ENCODE results near the gene LSAMP. TPM values are rescaled to one million over a fixed set of nuclear protein-coding genes. Genes with fewer than 3 reads are reported as not detected.
A peak's percentile ranks its signal among the peaks of the same experiment; 100 is the strongest.

Gene LSAMP
- polyA plus RNA-seq, 2 of the 4 experiments (the other 2 are of a cell fraction) = 0.12 to 0.53 TPM

GRCh38 chr3:116470605-116471197, 25.4 kb upstream of the LSAMP start:
- no peak overlapping the region for H3K4me2 ChIP-seq
- TF ChIP-seq NFE2L2 (conservative IDR thresholded peaks at IDR 0.05; ENCODE audit: low read length) (no peak), ESRRA (IDR thresholded peaks at IDR 0.05; ENCODE audit: borderline replicate concordance, low read length) (no peak), ZSCAN20 (CRISPR knock-in tag; IDR thresholded peaks at IDR 0.05) (no peak), FOSB (CRISPR knock-in tag; IDR thresholded peaks at IDR 0.05) (no peak), E2F6 (IDR thresholded peaks at IDR 0.05; ENCODE audit: borderline replicate concordance, low read depth) (no peak), CEBPB (IDR thresholded peaks at IDR 0.05) (no peak), BHLHE40 (IDR thresholded peaks at IDR 0.05; ENCODE audit: low read depth, low read length) (no peak), TP53 (CRISPR knock-in tag; IDR thresholded peaks at IDR 0.05) (no peak), SMC3 (IDR thresholded peaks at IDR 0.05) (no peak), CHD2 (IDR thresholded peaks at IDR 0.05; ENCODE audit: low read length, partially characterized antibody) (no peak)
- DNase-seq (ENCODE audit: low read depth in 1 of 2, low spot score in 1 of 2) = no peak
- ChIA-PET CTCF (no interaction called here), POLR2A (no interaction called here)
- H3K4me3 ChIP-seq = no peak overlapping the region
- no peak for ATAC-seq
- H3K27ac ChIP-seq = no peak overlapping the region
- H3K4me1 ChIP-seq = no peaks in the 10 kb centered on the region
- WGBS (ENCODE audit: missing lambda C conversion rate) = 5% methylated on average over 4 of the region's 4 CpGs
- no peaks in the 10 kb centered on the region for H3K9me3 ChIP-seq
- FAIRE-seq = no peak

GRCh38 chr3:116469546-116469945, 24.3 kb upstream of the LSAMP start:
- DNase-seq (ENCODE audit: low read depth in 1 of 2, low spot score in 1 of 2) (no peak), FAIRE-seq (no peak), ATAC-seq (no peak)
- 0% methylated on average over 3 of the region's 3 CpGs for WGBS (ENCODE audit: missing lambda C conversion rate)
- POLR2A ChIA-PET = no interaction called here
- Histone ChIP-seq H3K9me3 (no peaks in the 10 kb centered on the region), H3K4me3 (no peak overlapping the region), H3K27ac (no peak overlapping the region), H3K4me2 (no peak overlapping the region), H3K4me1 (no peaks in the 10 kb centered on the region)
- CTCF ChIA-PET = interaction anchor here (0.7 kb wide), 1 partner anchor 601 kb away, joined by 4 read pairs; no protein-coding TSS in a partner anchor
- TF ChIP-seq ESRRA (IDR thresholded peaks at IDR 0.05; ENCODE audit: borderline replicate concordance, low read length) = no peak
- peak; percentile 59 for TF ChIP-seq MAFK (IDR thresholded peaks at IDR 0.05; ENCODE audit: partially characterized antibody)
- TF ChIP-seq KDM5A (IDR thresholded peaks at IDR 0.05) = no peak

GRCh38 chr3:116464276-116464798, 19.1 kb upstream of the LSAMP start:
- POLR2A ChIA-PET = no interaction called here
- FAIRE-seq (no peak), ATAC-seq (no peak), DNase-seq (ENCODE audit: low read depth in 1 of 2, low spot score in 1 of 2) (no peak)
- TF ChIP-seq RAD21 (conservative IDR thresholded peaks at IDR 0.05 in 1 of 2, IDR thresholded peaks at IDR 0.05 in 1 of 2) = no peak
- no peak for TF ChIP-seq HEYL (CRISPR knock-in tag; IDR thresholded peaks at IDR 0.05)
- no peak for TF ChIP-seq BCL3 (IDR thresholded peaks at IDR 0.05)
- no peak for TF ChIP-seq GATA3 (IDR thresholded peaks at IDR 0.05; ENCODE audit: borderline replicate concordance)
- TF ChIP-seq EP300 (IDR thresholded peaks at IDR 0.05) = no peak
- no peak for TF ChIP-seq PBX3 (IDR thresholded peaks at IDR 0.05)
- no peak for TF ChIP-seq FOSL2 (IDR thresholded peaks at IDR 0.05)
- TF ChIP-seq FOSL2 (CRISPR knock-in tag; IDR thresholded peaks at IDR 0.05) = no peak
- no peak for TF ChIP-seq TP53 (CRISPR knock-in tag; IDR thresholded peaks at IDR 0.05)
- no peak for TF ChIP-seq ATOH8 (CRISPR knock-in tag; IDR thresholded peaks at IDR 0.05; ENCODE audit: low read depth)
- TF ChIP-seq NR3C1 (IDR thresholded peaks at IDR 0.05) = no peak
- WGBS (ENCODE audit: missing lambda C conversion rate) = 0% methylated on average over 1 of the region's 1 CpG
- CTCF ChIA-PET = no interaction called here
- Histone ChIP-seq H3K4me2 (no peak overlapping the region), H3K4me1 (no peaks in the 10 kb centered on the region), H3K27ac (no peak overlapping the region), H3K4me3 (no peak overlapping the region), H3K9me3 (no peaks in the 10 kb centered on the region)
